ENCODE results near the gene GRAMD1C. TPM values are rescaled to one million over a fixed set of nuclear protein-coding genes. Genes with fewer than 3 reads are reported as not detected.

GRAMD1C gene
- total RNA-seq, 1 experiment from 2014 or later, result 7.1 TPM

Other genes with a start within 250 kb of the GRAMD1C start
- gene USF3, start 142.1 kb upstream of the GRAMD1C start, total RNA-seq (2014; rRNA removed; shearing (Covaris generic); ENCODE audit: low replicate concordance), result 0.44 and 1.3 TPM in 2 replicates
- gene NAA50, start 92.5 kb upstream of the GRAMD1C start, total RNA-seq (2014; rRNA removed; shearing (Covaris generic); ENCODE audit: low replicate concordance), result 10.9 and 24.0 TPM in 2 replicates
- gene ATP6V1A, start 91.8 kb upstream of the GRAMD1C start, total RNA-seq (2014; rRNA removed; shearing (Covaris generic); ENCODE audit: low replicate concordance), result 27.7 and 32.1 TPM in 2 replicates
- gene ZDHHC23, start 109.2 kb downstream of the GRAMD1C start, total RNA-seq (2014; rRNA removed; shearing (Covaris generic); ENCODE audit: low replicate concordance), result 0.87 and 2.9 TPM in 2 replicates
- 0.14 and 0.23 TPM in 2 replicates for gene CCDC191, start 217.7 kb downstream of the GRAMD1C start, total RNA-seq (2014; rRNA removed; shearing (Covaris generic); ENCODE audit: low replicate concordance)
- 25.0 and 31.2 TPM in 2 replicates for gene QTRT2, start 217.9 kb downstream of the GRAMD1C start, total RNA-seq (2014; rRNA removed; shearing (Covaris generic); ENCODE audit: low replicate concordance)

All from Caki2 (cell line).